Measurements from ENCODE around the gene INPP4A. TPM values are rescaled to one million over a fixed set of nuclear protein-coding genes. Genes with fewer than 3 reads are reported as not detected.

Gene INPP4A
- 10 to 100 TPM; 22.8 to 35.8 (median 25.4) TPM for total RNA-seq

GRCh38 chr2:98444436-98445176, at the start of gene INPP4A:
INPP4A (plus strand) TSS chr2:98444858; CDS start chr2:98520049, 75,191 bp downstream.
- 0 to 1% methylated on average over 1 to 45 of the region's 75 CpGs for WGBS, 2 donors (ENCODE audit: low coverage in 1 of 2)
- intact Hi-C loops (cut with DNase I; ENCODE audit: low total_unique reads) (loop anchor here (10.0 kb wide), 1 partner anchor 70 kb away; no protein-coding TSS in a partner anchor), in situ Hi-C loops (cut with MboI; ENCODE audit: low pct_ligation_motif_present in 1 of 4, low pct_unique_long_range_greater_than_20kb in 1 of 4, low sequenced_read_pairs in 3 of 4) (no loop called here)
- H3K27ac ChIP-seq, result peak within 1 kb of the TSS; percentile 82 to 89 (median 88)
- peak; percentile 80 for DNase-seq
- no peaks in the 10 kb centered on the region for H3K27me3 ChIP-seq
- peak in 1 of 5 experiments; percentile 11 for TF ChIP-seq CTCF (IDR thresholded peaks at IDR 0.05)
- no peak for TF ChIP-seq POLR2A (IDR thresholded peaks at IDR 0.05)
- peak; percentile 51 to 60 (median 54) for TF ChIP-seq POLR2AphosphoS5 (IDR thresholded peaks at IDR 0.05)
- H3K4me3 ChIP-seq, result peak within 1 kb of the TSS; percentile 60 to 88 (median 84)
- H3K9me3 ChIP-seq, result no peaks in the 10 kb centered on the region
- peaks cover 5 to 50% (median 25%) of the 10 kb centered on the region in 4 donors for H3K4me1 ChIP-seq
- no peaks in the 10 kb centered on the region for H3K36me3 ChIP-seq

- intact Hi-C loops (cut with DNase I; ENCODE audit: low total_unique reads) (no loop called here), in situ Hi-C loops (cut with MboI; ENCODE audit: low pct_ligation_motif_present in 1 of 4, low pct_unique_long_range_greater_than_20kb in 1 of 4, low sequenced_read_pairs in 3 of 4) (loop anchor here in 2 of 4 donors (25.0 kb wide), 1 partner anchor 584 kb away; no protein-coding TSS in a partner anchor)
- Histone ChIP-seq H3K27me3 (peaks cover 4% of the 10 kb centered on the region), H3K27ac (no peak overlapping the region), H3K36me3 (no peaks in the 10 kb centered on the region), H3K4me3 (no peak overlapping the region), H3K9me3 (no peaks in the 10 kb centered on the region), H3K4me1 (no peaks in the 10 kb centered on the region)
- DNase-seq, result no peak
- WGBS, 2 donors (ENCODE audit: low coverage in 1 of 2), result 90% methylated on average over 6 of the region's 6 CpGs; no CpG with 5 or more reads in 1 of the 2 donors
- TF ChIP-seq EP300 (IDR thresholded peaks at IDR 0.05; ENCODE audit: low read depth) (no peak), POLR2A (IDR thresholded peaks at IDR 0.05) (no peak)
These were observed 48.7 kb upstream of the INPP4A start for GRCh38 chr2:98395977-98396376.

GRCh38 chr2:98396745-98397355, 47.8 kb upstream of the INPP4A start:
- peaks cover 4% of the 10 kb centered on the region for H3K27me3 ChIP-seq
- no peak for DNase-seq
- intact Hi-C loops (cut with DNase I; ENCODE audit: low total_unique reads), result no loop called here
- in situ Hi-C loops (cut with MboI; ENCODE audit: low pct_ligation_motif_present in 1 of 4, low pct_unique_long_range_greater_than_20kb in 1 of 4, low sequenced_read_pairs in 3 of 4), result loop anchor here in 2 of 4 donors (25.0 kb wide), 1 partner anchor 585 kb away; no protein-coding TSS in a partner anchor
- H3K9me3 ChIP-seq, result no peaks in the 10 kb centered on the region
- no peak overlapping the region for H3K27ac ChIP-seq
- no peaks in the 10 kb centered on the region for H3K4me1 ChIP-seq
- no peak overlapping the region for H3K4me3 ChIP-seq
- no peaks in the 10 kb centered on the region for H3K36me3 ChIP-seq
- TF ChIP-seq EP300 (IDR thresholded peaks at IDR 0.05; ENCODE audit: low read depth) (no peak), POLR2A (IDR thresholded peaks at IDR 0.05) (no peak), CTCF (IDR thresholded peaks at IDR 0.05) (no peak), POLR2AphosphoS5 (IDR thresholded peaks at IDR 0.05) (no peak)
- 93% methylated on average over 8 to 23 of the region's 23 CpGs for WGBS, 2 donors (ENCODE audit: low coverage in 1 of 2)

GRCh38 chr2:98399140-98399539, 45.5 kb upstream of the INPP4A start:
- in situ Hi-C loops (cut with MboI; ENCODE audit: low pct_ligation_motif_present in 1 of 4, low pct_unique_long_range_greater_than_20kb in 1 of 4, low sequenced_read_pairs in 3 of 4), result loop anchor here in 2 of 4 donors (25.0 kb wide), 1 partner anchor 587 kb away; no protein-coding TSS in a partner anchor
- Histone ChIP-seq H3K27ac (no peak overlapping the region), H3K9me3 (no peaks in the 10 kb centered on the region), H3K4me1 (no peaks in the 10 kb centered on the region), H3K36me3 (no peaks in the 10 kb centered on the region), H3K27me3 (peaks cover 4% of the 10 kb centered on the region), H3K4me3 (no peak overlapping the region)
- intact Hi-C loops (cut with DNase I; ENCODE audit: low total_unique reads), result no loop called here
- 77 to 82% methylated on average over 4 of the region's 4 CpGs for WGBS, 2 donors (ENCODE audit: low coverage in 1 of 2)
- TF ChIP-seq CTCF (IDR thresholded peaks at IDR 0.05) (no peak), POLR2A (IDR thresholded peaks at IDR 0.05) (no peak), POLR2AphosphoS5 (IDR thresholded peaks at IDR 0.05) (no peak), EP300 (IDR thresholded peaks at IDR 0.05; ENCODE audit: low read depth) (no peak)
- DNase-seq, result no peak
